Measurements from ENCODE around the gene TRPM8.

DNA sequence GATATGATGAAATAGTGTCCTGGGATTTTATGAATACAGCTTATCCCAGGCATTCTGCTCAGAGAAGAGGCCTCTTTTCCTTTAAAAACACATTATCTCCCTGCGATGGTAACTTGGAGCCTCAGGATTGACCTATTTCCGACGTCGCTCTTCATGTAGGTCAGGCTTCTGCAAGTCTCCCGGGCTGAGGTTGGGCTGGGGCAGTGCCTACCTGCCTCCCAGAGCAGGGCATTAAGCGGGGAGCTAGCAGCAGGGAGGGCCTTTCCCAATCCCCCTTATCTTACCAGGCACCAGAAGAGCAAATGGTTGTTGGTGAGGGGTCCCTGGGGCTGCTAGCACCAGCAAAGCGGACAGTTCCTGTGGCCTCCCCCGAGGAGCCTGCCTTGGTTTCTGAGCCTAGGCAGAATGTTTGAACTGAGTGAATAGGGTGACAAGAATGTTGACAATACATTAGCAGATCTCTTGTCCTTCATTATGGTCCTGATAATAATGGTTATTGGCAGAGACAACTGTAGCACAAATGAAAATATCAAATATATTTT is 60.2 kb downstream of the TRPM8 start:
- TF ChIP-seq, protein P1, sequence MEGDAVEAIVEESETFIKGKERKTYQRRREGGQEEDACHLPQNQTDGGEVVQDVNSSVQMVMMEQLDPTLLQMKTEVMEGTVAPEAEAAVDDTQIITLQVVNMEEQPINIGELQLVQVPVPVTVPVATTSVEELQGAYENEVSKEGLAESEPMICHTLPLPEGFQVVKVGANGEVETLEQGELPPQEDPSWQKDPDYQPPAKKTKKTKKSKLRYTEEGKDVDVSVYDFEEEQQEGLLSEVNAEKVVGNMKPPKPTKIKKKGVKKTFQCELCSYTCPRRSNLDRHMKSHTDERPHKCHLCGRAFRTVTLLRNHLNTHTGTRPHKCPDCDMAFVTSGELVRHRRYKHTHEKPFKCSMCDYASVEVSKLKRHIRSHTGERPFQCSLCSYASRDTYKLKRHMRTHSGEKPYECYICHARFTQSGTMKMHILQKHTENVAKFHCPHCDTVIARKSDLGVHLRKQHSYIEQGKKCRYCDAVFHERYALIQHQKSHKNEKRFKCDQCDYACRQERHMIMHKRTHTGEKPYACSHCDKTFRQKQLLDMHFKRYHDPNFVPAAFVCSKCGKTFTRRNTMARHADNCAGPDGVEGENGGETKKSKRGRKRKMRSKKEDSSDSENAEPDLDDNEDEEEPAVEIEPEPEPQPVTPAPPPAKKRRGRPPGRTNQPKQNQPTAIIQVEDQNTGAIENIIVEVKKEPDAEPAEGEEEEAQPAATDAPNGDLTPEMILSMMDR (IDR thresholded peaks at IDR 0.05), result no peak
- TF ChIP-seq POLR2A (IDR thresholded peaks at IDR 0.05), result no peak

All from uterus (tissue), 2 donors.